K562 (cell line): ENCODE data around the gene HDHD3. TPM values are rescaled to one million over a fixed set of nuclear protein-coding genes. Genes with fewer than 3 reads are reported as not detected.
A peak's percentile ranks its signal among the peaks of the same experiment; 100 is the strongest.

ENCODE experiments used
- CBX2 ChIP-seq: fragments of 200-600 bp; sonication (generic); IDR thresholded peaks from one replicate; pipeline ENCODE4 v1.6.1; 2012; ENCODE audit warnings: mild to moderate bottlenecking, low read length, inconsistent platforms; ENCODE audit not compliant: insufficient read depth, poor library complexity, severe bottlenecking
- CBX8 ChIP-seq: fragments of 200-600 bp; sonication (generic); IDR thresholded peaks from 2 replicates; pipeline ENCODE4 v1.6.1; 2012; ENCODE audit warnings: borderline replicate concordance, mixed run types, low read depth, mild to moderate bottlenecking, moderate library complexity, mixed read lengths, low read length, control low read depth, inconsistent platforms; ENCODE audit not compliant: poor library complexity, severe bottlenecking; ENCODE audit errors: extremely low read depth
- DEAF1 ChIP-seq: fragments of 450-650 bp; formaldehyde crosslinking; IDR thresholded peaks from 2 replicates; pipeline ENCODE4 v1.4.0; 2020; ENCODE audit warnings: mild to moderate bottlenecking, moderate library complexity
- GTF2B ChIP-seq: IDR thresholded peaks from 2 replicates; pipeline ENCODE4 v1.6.1; 2011; ENCODE audit not compliant: insufficient read length; ENCODE audit errors: extremely low read depth
- ILK ChIP-seq: fragments of 450-650 bp; IDR thresholded peaks from 2 replicates; pipeline ENCODE4 v1.6.1; 2016; ENCODE audit warnings: missing genetic modification characterization, low read depth, mild to moderate bottlenecking, missing compliant biosample characterization, moderate library complexity, borderline replicate concordance
- KDM5B ChIP-seq: fragments of 200-600 bp; sonication (generic); IDR thresholded peaks from 2 replicates; pipeline ENCODE4 v1.6.1; 2012; ENCODE audit warnings: low read depth, mild to moderate bottlenecking, moderate library complexity, low read length, control low read depth, inconsistent platforms; ENCODE audit not compliant: insufficient replicate concordance
- PHB ChIP-seq: fragments of 250-450 bp; sonication (Bioruptor Pico); IDR thresholded peaks from 2 replicates; pipeline ENCODE4 v1.5.0; 2021
- PHTF2 ChIP-seq: fragments of 250-450 bp; sonication (Bioruptor Pico); IDR thresholded peaks from 2 replicates; pipeline ENCODE4 v1.5.0; 2021; ENCODE audit warnings: mild to moderate bottlenecking
- RUNX1 ChIP-seq: sonication (generic); IDR thresholded peaks from 2 replicates; pipeline ENCODE4 v1.6.1; 2016; ENCODE audit warnings: antibody characterized with exemption, low read depth
- SAFB ChIP-seq: fragments of 200-400 bp; formaldehyde crosslinking; IDR thresholded peaks from 2 replicates; pipeline ENCODE4 v1.6.1; 2017; ENCODE audit warnings: low read depth, low read length, borderline replicate concordance
- TGIF2 ChIP-seq: sonication (generic); formaldehyde crosslinking; IDR thresholded peaks from 2 replicates; pipeline ENCODE4 v1.8.1; 2022; ENCODE audit warnings: mild to moderate bottlenecking, missing genetic modification reagents, moderate library complexity
- WHSC1 ChIP-seq: IDR thresholded peaks from one replicate; pipeline ENCODE4 v1.6.1; 2012; ENCODE audit warnings: low read length, control low read depth, inconsistent platforms
- ZNF174 ChIP-seq: fragments of 250-450 bp; sonication (Bioruptor Pico); IDR thresholded peaks from 2 replicates; pipeline ENCODE4 v1.4.0; 2020; ENCODE audit warnings: mild to moderate bottlenecking
- ZNF23 ChIP-seq: fragments of 250-450 bp; sonication (Bioruptor Pico); IDR thresholded peaks from 2 replicates; pipeline ENCODE4 v1.4.0; 2020; ENCODE audit warnings: mild to moderate bottlenecking
- ZNF316 ChIP-seq: fragments of 450-650 bp; IDR thresholded peaks from 2 replicates; pipeline ENCODE4 v1.6.1; 2016
- ZNF318 ChIP-seq, 2 experiments: fragments of 450-650 bp; IDR thresholded peaks; 2 replicates each; pipeline ENCODE4 v1.6.1; 2016; ENCODE audit warnings: mild to moderate bottlenecking in 2 of 2, borderline replicate concordance in 1 of 2, low read depth in 1 of 2, moderate library complexity in 1 of 2
- ZNF445 ChIP-seq: fragments of 250-450 bp; sonication (Bioruptor Pico); IDR thresholded peaks from 2 replicates; pipeline ENCODE4 v1.4.0; 2020; ENCODE audit warnings: low read depth, mild to moderate bottlenecking, moderate library complexity
- ZNF778 ChIP-seq: fragments of 450-650 bp; formaldehyde crosslinking; IDR thresholded peaks from 2 replicates; pipeline ENCODE4 v1.4.0; 2020; ENCODE audit warnings: mild to moderate bottlenecking, moderate library complexity
- polyA plus RNA-seq, 8 experiments: library from polyadenylated mRNA; depleted of rRNA in 4 of 8; stranded (reverse) in 5 of 8; unstranded in 3 of 8; fragments of >200 nt; fragmentation: Nextera tagmentation in 2 of 8; fragmentation: Illumina TruSeq in 1 of 8; extraction: Ambion mirVana in 2 of 8; extraction: Trizol in 1 of 8; gene quantifications; 2 replicates each; pipeline versions ENCODE4 v1.2.1 to v1.2.3, GENCODE V29; 2011 to 2014; ENCODE audit warnings: inconsistent platforms in 1 of 8, missing spikeins in 1 of 8
- total RNA-seq, 7 experiments: library from RNA; depleted of rRNA in 6 of 7; stranded (reverse); fragments of >200 nt in 6 of 7; fragmentation: Illumina TruSeq in 2 of 7; extraction: Trizol in 2 of 7; gene quantifications; 2 replicates each; pipeline versions ENCODE4 v1.2.1 to v1.2.3, GENCODE V29; 2011 to 2021; ENCODE audit warnings: low replicate concordance in 1 of 7

HDHD3 gene
- total and polyA plus RNA-seq, 9 of the 15 experiments (the other 6 are each of a cell fraction or from before 2014, with no cell fraction given): 1.1 to 19.1 (median 10.9) TPM

GRCh38 chr9:113340011-113340699, 36.6 kb downstream of the HDHD3 start, which contains the start of gene WDR31 (continued):
- TF ChIP-seq DEAF1 (CRISPR knock-in tag) (no peak), ZNF316 (no peak), CBX2 (no peak), ILK (no peak), PHTF2 (CRISPR knock-in tag) (no peak), SAFB (no peak), RUNX1 (0 out of 2 replicates have a peak, but pooled peaks have one; percentile 34), CBX8 (no peak), WHSC1 (no peak), ZNF23 (CRISPR knock-in tag) (no peak), KDM5B (peak; percentile 85), ZNF318 (IDR thresholded peaks at IDR 0.05; ENCODE audit: borderline replicate concordance in 1 of 2, low read depth in 1 of 2) (no peak), ZNF778 (no peak), GTF2B (no peak), TGIF2 (CRISPR knock-in tag) (no peak), ZNF174 (no peak), ZNF445 (CRISPR knock-in tag) (no peak), PHB (CRISPR knock-in tag) (no peak)
